Neural crest cell (in vitro differentiated cells): ENCODE data around the gene ARMC9. TPM values are rescaled to one million over a fixed set of nuclear protein-coding genes. Genes with fewer than 3 reads are reported as not detected.

Experiments
- DNase-seq: peaks from one replicate; pipeline ENCODE4 v3.0.0; 2021; ENCODE audit warnings: low read depth, mixed read lengths, low spot score
- H3K27ac Mint-ChIP-seq: one replicate; pipeline ENCODE4 v1.8.0; 2021; ENCODE audit warnings: mild to moderate bottlenecking, mixed read lengths; ENCODE audit not compliant: unreplicated experiment
- H3K27me3 Mint-ChIP-seq: 2 replicates; pipeline ENCODE4 v1.8.0; 2021; ENCODE audit warnings: low read depth, mild to moderate bottlenecking, mixed read lengths
- H3K36me3 Mint-ChIP-seq: 2 replicates; pipeline ENCODE4 v1.8.0; 2021; ENCODE audit warnings: low read depth, mild to moderate bottlenecking, mixed read lengths
- H3K4me1 Mint-ChIP-seq: 2 replicates; pipeline ENCODE4 v1.8.0; 2021; ENCODE audit warnings: mixed read lengths
- H3K4me3 Mint-ChIP-seq: one replicate; pipeline ENCODE4 v1.8.0; 2021; ENCODE audit warnings: mild to moderate bottlenecking, mixed read lengths
- H3K9me3 Mint-ChIP-seq: 2 replicates; pipeline ENCODE4 v1.8.0; 2021; ENCODE audit warnings: mixed read lengths
- total RNA-seq: library from RNA; stranded (reverse); gene quantifications from 2 replicates; pipeline ENCODE4 v1.2.1, GENCODE V29; 2021
- TF ChIP-seq, protein P1 (sequence below): fragments of 200-600 bp; sonication (generic); conservative IDR thresholded peaks from 2 replicates; pipeline ENCODE4 v1.5.0; 2021; ENCODE audit warnings: antibody characterized with exemption, mild to moderate bottlenecking

ARMC9 gene
- total RNA-seq, 1 donor from 2014 or later = 35.0 TPM

DNA sequence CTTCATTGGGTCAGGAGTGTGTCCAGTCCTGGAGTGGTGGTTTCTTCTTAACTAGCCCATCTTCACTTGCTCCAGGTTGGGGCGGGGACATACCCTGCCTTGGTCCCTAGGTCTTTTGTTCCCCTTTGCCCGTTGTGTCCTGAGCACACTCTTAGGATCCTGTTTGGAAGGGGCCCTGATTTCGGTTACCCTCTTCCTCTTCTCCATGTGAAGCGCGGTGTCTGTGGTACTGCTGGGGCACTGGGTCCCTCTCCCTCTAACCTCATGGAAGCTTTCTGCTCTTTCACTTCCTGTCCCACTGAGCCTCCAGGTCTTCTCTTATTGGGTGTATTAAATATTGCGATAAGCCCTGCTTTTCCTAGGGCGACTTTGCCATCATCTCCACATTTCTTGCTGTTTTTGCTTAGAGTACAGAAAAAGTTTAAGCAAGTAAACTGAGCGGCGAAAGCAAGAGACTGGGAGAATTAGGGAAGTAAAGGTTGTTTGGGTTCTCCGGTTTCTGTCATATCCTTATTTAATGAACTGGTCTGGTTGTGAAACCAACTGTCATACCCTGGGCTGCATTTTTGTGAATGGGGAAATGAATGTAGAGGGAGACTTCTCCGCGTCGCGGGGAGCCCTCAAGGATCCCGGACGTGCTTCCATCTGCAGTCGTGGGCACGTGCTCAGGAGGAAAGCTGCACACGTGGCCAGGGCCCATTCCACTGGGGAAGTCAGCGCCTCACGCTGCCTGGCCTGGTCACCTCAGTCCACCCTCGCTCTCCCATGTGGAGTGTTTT is 123.3 kb downstream of the ARMC9 start:
- Mint-ChIP-seq H3K36me3 (peaks cover 14% of the 10 kb centered on the region), H3K4me3 (no peak overlapping the region), H3K27me3 (no peaks in the 10 kb centered on the region), H3K9me3 (peaks cover 3% of the 10 kb centered on the region), H3K27ac (no peak overlapping the region), H3K4me1 (no peaks in the 10 kb centered on the region)
- TF ChIP-seq, protein P1, sequence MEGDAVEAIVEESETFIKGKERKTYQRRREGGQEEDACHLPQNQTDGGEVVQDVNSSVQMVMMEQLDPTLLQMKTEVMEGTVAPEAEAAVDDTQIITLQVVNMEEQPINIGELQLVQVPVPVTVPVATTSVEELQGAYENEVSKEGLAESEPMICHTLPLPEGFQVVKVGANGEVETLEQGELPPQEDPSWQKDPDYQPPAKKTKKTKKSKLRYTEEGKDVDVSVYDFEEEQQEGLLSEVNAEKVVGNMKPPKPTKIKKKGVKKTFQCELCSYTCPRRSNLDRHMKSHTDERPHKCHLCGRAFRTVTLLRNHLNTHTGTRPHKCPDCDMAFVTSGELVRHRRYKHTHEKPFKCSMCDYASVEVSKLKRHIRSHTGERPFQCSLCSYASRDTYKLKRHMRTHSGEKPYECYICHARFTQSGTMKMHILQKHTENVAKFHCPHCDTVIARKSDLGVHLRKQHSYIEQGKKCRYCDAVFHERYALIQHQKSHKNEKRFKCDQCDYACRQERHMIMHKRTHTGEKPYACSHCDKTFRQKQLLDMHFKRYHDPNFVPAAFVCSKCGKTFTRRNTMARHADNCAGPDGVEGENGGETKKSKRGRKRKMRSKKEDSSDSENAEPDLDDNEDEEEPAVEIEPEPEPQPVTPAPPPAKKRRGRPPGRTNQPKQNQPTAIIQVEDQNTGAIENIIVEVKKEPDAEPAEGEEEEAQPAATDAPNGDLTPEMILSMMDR = no peak
- DNase-seq = no peak

DNA sequence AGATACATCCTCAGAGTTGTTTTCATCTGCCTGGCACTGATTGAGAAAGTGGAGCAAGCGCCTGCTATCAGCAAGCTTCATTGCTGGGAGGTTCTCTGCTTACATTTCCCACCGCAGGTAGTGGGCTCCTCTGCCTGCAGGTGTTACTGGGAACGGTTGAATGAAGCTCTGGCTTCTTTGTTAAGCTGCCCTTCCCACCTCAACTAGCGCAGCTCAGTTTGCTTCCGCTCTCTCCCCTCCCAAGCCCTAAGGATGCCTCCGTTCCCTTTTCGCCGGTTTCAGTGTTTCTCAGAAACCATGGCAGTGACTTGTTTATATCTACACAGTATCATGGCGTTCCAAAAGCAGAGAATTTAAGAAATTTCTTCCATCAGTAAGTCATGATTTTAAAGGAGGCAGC is 124.9 kb downstream of the ARMC9 start:
- Mint-ChIP-seq H3K36me3 (peaks cover 6% of the 10 kb centered on the region), H3K9me3 (no peaks in the 10 kb centered on the region), H3K4me3 (no peak overlapping the region), H3K27me3 (no peaks in the 10 kb centered on the region), H3K4me1 (no peaks in the 10 kb centered on the region), H3K27ac (no peak overlapping the region)
- DNase-seq = no peak
- TF ChIP-seq, protein P1 = no peak

DNA sequence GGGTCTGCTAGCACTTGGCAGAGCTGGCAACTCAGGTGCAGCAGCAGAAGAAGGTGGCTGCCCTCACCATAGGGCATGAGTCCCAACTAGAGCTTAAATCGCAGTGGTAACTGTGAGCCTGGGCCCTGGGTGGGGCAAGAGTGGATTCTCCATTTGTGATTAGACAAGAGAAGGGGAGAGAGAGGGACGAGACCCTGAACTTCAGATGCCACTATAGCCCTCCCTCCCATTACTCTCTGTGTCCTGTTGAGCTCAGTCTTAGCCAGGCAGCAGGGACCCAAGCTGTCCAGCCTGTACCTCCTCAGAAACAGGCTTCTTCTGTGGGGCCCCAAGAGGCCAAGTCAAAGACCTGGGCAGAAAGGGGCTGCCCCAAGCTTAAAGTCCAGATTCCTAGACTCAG is 127.4 kb downstream of the ARMC9 start:
- Mint-ChIP-seq H3K27ac (no peak overlapping the region), H3K4me3 (no peak overlapping the region), H3K36me3 (peaks cover 4% of the 10 kb centered on the region), H3K9me3 (no peaks in the 10 kb centered on the region), H3K27me3 (no peaks in the 10 kb centered on the region), H3K4me1 (no peaks in the 10 kb centered on the region)
- TF ChIP-seq, protein P1 = no peak
- DNase-seq = no peak

DNA sequence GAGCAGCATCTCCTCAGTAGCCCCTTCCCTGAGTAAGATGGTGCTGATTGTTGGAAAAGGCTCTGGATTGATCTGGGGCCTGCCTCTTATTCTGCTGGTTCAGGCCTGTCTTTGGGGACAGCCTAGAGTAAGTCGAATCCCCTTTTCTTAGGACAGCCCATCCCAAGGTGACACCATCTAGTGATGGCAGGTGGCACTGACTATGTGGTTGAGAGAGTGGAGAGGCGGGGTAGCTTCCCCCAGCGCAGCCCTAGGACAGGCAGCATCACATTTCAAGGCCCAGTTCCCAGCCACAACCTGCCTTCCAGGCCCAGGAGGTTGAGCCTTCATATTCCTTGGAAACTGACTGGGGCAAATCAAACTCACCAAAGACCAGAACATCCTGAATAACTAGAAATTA is 128.0 kb downstream of the ARMC9 start:
- no peak overlapping the region for H3K4me3 Mint-ChIP-seq
- peaks cover 9% of the 10 kb centered on the region for H3K36me3 Mint-ChIP-seq
- TF ChIP-seq, protein P1 = no peak
- H3K9me3 Mint-ChIP-seq = peaks cover 2% of the 10 kb centered on the region
- no peaks in the 10 kb centered on the region for H3K4me1 Mint-ChIP-seq
- no peak for DNase-seq
- no peaks in the 10 kb centered on the region for H3K27me3 Mint-ChIP-seq
- no peak overlapping the region for H3K27ac Mint-ChIP-seq

DNA sequence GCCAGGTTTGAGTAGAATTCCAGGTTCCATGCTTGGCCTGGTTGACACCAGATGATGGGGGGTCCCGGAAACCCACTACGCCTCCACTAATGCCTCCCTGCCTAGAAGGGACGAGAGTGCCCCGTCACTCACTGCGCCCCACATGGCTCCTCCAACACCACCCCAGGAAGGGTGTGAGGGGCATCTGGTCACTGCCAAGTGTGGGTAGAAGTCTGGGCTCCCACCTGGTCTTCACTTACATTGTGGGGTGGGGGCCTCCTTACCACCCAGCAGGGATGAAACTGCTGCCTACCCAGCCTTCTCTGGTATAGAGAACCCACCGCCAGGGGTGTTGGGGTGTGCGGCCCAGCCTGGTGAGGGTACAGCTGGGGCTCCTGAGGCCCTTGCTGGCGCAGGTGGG is 131.9 kb downstream of the ARMC9 start:
- no peak for DNase-seq
- peaks cover 32% of the 10 kb centered on the region for H3K36me3 Mint-ChIP-seq

More for the DNA sequence above, 131.9 kb downstream of the ARMC9 start:
- TF ChIP-seq, protein P1 = no peak
- H3K27ac Mint-ChIP-seq = no peak overlapping the region
- H3K27me3 Mint-ChIP-seq = no peaks in the 10 kb centered on the region
- peaks cover 5% of the 10 kb centered on the region for H3K4me1 Mint-ChIP-seq
- peaks cover 2% of the 10 kb centered on the region for H3K9me3 Mint-ChIP-seq
- no peak overlapping the region for H3K4me3 Mint-ChIP-seq
